ENCODE measurements around the gene AP4M1. TPM values are rescaled to one million over a fixed set of nuclear protein-coding genes. Genes with fewer than 3 reads are reported as not detected.

The AP4M1 gene
- total and polyA plus RNA-seq, 4 experiments from 2014 or later: 3.2 to 14.9 (median 8.2) TPM

- intact Hi-C loops (cut with micrococcal nuclease): no loop called here
- H3K27ac ChIP-seq (ENCODE audit: low read depth, low read length): no peak overlapping the region
- no peak overlapping the region for H3K4me3 ChIP-seq (ENCODE audit: low read length in 2 of 2)
- Mint-ChIP-seq H3K9me3 (peaks cover 0 to 1% (median 0%) of the 10 kb centered on the region in 8 donors), H3K27me3 (no peaks in the 10 kb centered on the region), H3K4me1 (peaks cover 0 to 4% (median under 1%) of the 10 kb centered on the region in 4 donors), H3K27ac (no peak overlapping the region), H3K4me3 (no peak overlapping the region), H3K36me3 (peaks cover 22 to 40% of the 10 kb centered on the region in 2 donors)
- peaks cover 18% of the 10 kb centered on the region for H3K36me3 ChIP-seq (ENCODE audit: insufficient read depth, low read length)
- H3K9me3 ChIP-seq (ENCODE audit: control insufficient read depth in 1 of 2, low read length in 2 of 2): no peaks in the 10 kb centered on the region
- no peak for DNase-seq
- H3K4me1 ChIP-seq (ENCODE audit: insufficient read depth, low read length): no peaks in the 10 kb centered on the region
- CTCF ChIA-PET (ENCODE audit: partially characterized antibody): interaction anchor here (0.7 to 1.5 kb wide), 3 partner anchors 84 to 135 kb away, joined by 3 read pairs; partner anchors contain the start of gene GJC3
- no peaks in the 10 kb centered on the region for H3K27me3 ChIP-seq (ENCODE audit: insufficient read depth, low read length)
- POLR2A ChIA-PET (ENCODE audit: partially characterized antibody): interaction anchor here (1.8 kb wide), 1 partner anchor 14 kb away, joined by 6 read pairs; the partner anchor contains the start of gene ZSCAN21
Measured at GRCh38 chr7:100064162-100064561, 37.3 kb upstream of the AP4M1 start.

DNA sequence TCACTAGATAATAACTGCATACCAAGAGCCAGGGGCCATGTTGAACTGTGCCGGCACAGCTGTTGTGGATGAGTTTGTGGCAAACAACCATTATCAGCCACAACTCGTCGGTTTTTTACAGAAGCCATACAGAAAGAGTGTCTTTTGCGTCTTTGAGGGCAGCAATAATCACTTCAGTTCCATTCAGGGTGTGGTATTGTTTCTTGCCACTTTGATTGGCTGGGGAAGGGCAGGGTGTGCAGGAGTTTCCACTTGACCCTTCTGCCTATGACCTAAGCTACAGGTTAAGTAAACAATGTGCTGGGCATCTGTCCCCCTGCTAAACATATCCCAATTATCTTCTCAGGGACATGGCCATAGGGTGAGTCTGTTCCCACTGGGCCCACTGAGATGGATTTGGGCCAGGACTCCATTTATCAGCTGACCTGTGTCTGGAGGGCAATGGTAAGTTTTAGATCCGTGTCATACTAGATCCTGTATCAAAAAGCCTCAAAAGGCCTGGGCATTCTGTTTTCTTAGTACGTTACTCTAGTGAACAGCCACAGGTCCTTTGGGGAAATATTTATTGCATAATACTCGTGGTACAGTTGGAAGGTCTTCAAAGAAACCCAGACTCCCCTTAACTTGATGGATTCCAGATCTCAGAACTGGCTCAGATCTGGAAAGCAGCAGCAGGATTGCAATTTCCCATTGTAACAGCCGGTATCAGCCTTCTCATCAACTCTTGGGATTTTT lies 35.8 kb upstream of the AP4M1 start:
- H3K27ac Mint-ChIP-seq: no peak overlapping the region
- H3K9me3 Mint-ChIP-seq: peaks cover 0 to 8% (median 5%) of the 10 kb centered on the region in 8 donors
- Histone ChIP-seq H3K36me3 (ENCODE audit: insufficient read depth, low read length) (peaks cover 17% of the 10 kb centered on the region), H3K4me3 (ENCODE audit: low read length in 2 of 2) (no peak overlapping the region), H3K9me3 (ENCODE audit: control insufficient read depth in 1 of 2, low read length in 2 of 2) (peaks cover 6 to 7% of the 10 kb centered on the region in 2 donors), H3K27ac (ENCODE audit: low read depth, low read length) (no peak overlapping the region), H3K4me1 (ENCODE audit: insufficient read depth, low read length) (no peaks in the 10 kb centered on the region), H3K27me3 (ENCODE audit: insufficient read depth, low read length) (no peaks in the 10 kb centered on the region)
- peaks cover 0 to 2% (median 0%) of the 10 kb centered on the region in 4 donors for H3K4me1 Mint-ChIP-seq
- H3K4me3 Mint-ChIP-seq: no peak overlapping the region
- DNase-seq: no peak
- no peaks in the 10 kb centered on the region for H3K27me3 Mint-ChIP-seq
- intact Hi-C loops (cut with micrococcal nuclease): no loop called here
- POLR2A ChIA-PET (ENCODE audit: partially characterized antibody): interaction anchor here (0.6 to 1.2 kb wide), 2 partner anchors 10 to 43 kb away, joined by 3 to 5 read pairs; no protein-coding TSS in a partner anchor
- CTCF ChIA-PET (ENCODE audit: partially characterized antibody): interaction anchor here (1.0 kb wide), 1 partner anchor 342 kb away, joined by 3 read pairs; no protein-coding TSS in a partner anchor
- H3K36me3 Mint-ChIP-seq: peaks cover 27 to 44% of the 10 kb centered on the region in 2 donors

- peaks cover 40 to 52% of the 10 kb centered on the region in 2 donors for H3K36me3 Mint-ChIP-seq
- no peaks in the 10 kb centered on the region for H3K27me3 ChIP-seq (ENCODE audit: insufficient read depth, low read length)
- H3K4me3 Mint-ChIP-seq: no peak overlapping the region
- no peaks in the 10 kb centered on the region for H3K4me1 ChIP-seq (ENCODE audit: insufficient read depth, low read length)
- peaks cover 0 to 2% (median 0%) of the 10 kb centered on the region in 4 donors for H3K4me1 Mint-ChIP-seq
- no peak overlapping the region for H3K27ac ChIP-seq (ENCODE audit: low read depth, low read length)
- no peaks in the 10 kb centered on the region for H3K27me3 Mint-ChIP-seq
- no peak for DNase-seq
- no peak overlapping the region for H3K4me3 ChIP-seq (ENCODE audit: low read length in 2 of 2)
- ChIA-PET POLR2A (ENCODE audit: partially characterized antibody) (interaction anchor here (0.6 to 1.5 kb wide), 3 partner anchors 21 to 99 kb away, joined by 3 to 5 read pairs (median 5); partner anchors contain the start of gene ZKSCAN1), CTCF (ENCODE audit: partially characterized antibody) (interaction anchor here (1.6 kb wide), 1 partner anchor 75 kb away, joined by 4 read pairs; no protein-coding TSS in a partner anchor)
- H3K27ac Mint-ChIP-seq: no peak overlapping the region
- intact Hi-C loops (cut with micrococcal nuclease): no loop called here
- peaks cover 10 to 19% of the 10 kb centered on the region in 2 donors for H3K9me3 ChIP-seq (ENCODE audit: control insufficient read depth in 1 of 2, low read length in 2 of 2)
- peaks cover 0 to 21% (median 18%) of the 10 kb centered on the region in 8 donors for H3K9me3 Mint-ChIP-seq
- peaks cover 22% of the 10 kb centered on the region for H3K36me3 ChIP-seq (ENCODE audit: insufficient read depth, low read length)
Measured at GRCh38 chr7:100066953-100067352, 34.5 kb upstream of the AP4M1 start.

DNA sequence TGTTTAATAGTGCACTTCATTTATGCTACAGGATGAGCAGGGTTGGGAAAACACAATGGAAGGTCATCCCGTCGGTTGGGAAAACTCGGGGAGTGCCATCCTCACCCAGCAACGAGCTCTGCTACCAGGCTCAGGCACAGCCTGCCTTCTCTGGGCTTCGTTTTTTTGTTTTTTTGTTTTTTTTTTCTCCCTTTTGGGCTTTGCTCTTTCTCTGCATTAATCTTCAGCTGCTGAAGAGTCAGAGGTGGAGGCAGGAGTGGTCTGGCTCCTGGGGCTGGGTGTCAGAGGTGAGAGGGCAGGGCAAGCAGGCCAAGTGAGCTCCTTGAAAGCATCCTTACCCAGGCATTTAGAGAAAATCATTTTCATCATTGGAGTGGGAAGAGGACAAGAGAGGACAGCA lies 31.5 kb upstream of the AP4M1 start:
- peaks cover 0 to 2% (median 0%) of the 10 kb centered on the region in 4 donors for H3K4me1 Mint-ChIP-seq
- H3K9me3 Mint-ChIP-seq: peaks cover 0 to 31% (median 28%) of the 10 kb centered on the region in 8 donors
- DNase-seq: no peak
- no peak overlapping the region for H3K27ac Mint-ChIP-seq
- Histone ChIP-seq H3K27ac (ENCODE audit: low read depth, low read length) (no peak overlapping the region), H3K4me3 (ENCODE audit: low read length in 2 of 2) (no peak overlapping the region), H3K27me3 (ENCODE audit: insufficient read depth, low read length) (no peaks in the 10 kb centered on the region), H3K9me3 (ENCODE audit: control insufficient read depth in 1 of 2, low read length in 2 of 2) (peaks cover 10 to 22% of the 10 kb centered on the region in 2 donors), H3K36me3 (ENCODE audit: insufficient read depth, low read length) (peaks cover 38% of the 10 kb centered on the region), H3K4me1 (ENCODE audit: insufficient read depth, low read length) (no peaks in the 10 kb centered on the region)
- no peaks in the 10 kb centered on the region for H3K27me3 Mint-ChIP-seq
- CTCF ChIA-PET (ENCODE audit: partially characterized antibody): interaction anchor here (0.7 to 1.4 kb wide), 4 partner anchors 80 to 156 kb away, joined by 3 read pairs; partner anchors contain the start of gene GJC3
- H3K4me3 Mint-ChIP-seq: no peak overlapping the region
- intact Hi-C loops (cut with micrococcal nuclease): no loop called here
- POLR2A ChIA-PET (ENCODE audit: partially characterized antibody): interaction anchor here (1.6 kb wide), 1 partner anchor 20 kb away, joined by 4 read pairs; the partner anchor contains the start of gene ZSCAN21
- peaks cover 58 to 62% of the 10 kb centered on the region in 2 donors for H3K36me3 Mint-ChIP-seq

DNA sequence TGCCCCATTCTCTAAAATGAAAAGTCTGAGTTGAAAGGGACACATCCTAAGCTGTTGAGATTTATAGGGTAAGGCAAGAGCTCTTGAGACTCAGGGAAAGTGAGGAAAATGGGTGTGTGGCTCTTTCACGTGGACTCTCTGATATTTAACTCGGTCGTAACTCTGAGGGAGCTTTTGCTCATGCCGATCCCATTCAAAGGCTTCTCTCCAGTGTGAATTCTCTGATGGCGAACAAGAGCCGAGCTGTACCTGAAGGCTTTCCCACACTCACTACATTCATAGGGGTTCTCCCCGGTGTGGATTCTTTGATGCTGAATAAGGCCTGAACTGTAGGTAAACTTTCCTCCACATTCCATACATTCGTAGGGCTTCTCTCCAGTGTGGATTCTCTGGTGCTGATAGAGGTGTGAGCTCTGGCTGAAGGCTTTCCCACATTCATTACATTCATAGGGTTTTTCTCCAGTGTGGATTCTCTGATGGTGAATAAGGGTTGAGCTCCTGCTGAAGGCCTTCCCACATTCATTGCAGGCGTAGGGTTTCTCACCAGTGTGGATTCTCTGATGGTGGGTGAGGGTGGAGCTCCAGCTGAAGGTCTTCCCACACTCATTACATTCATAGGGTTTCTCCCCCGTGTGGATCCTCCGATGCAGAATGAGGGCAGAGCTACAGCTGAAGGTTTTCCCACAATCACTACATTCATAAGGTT lies 30.3 kb upstream of the AP4M1 start:
- H3K4me3 ChIP-seq (ENCODE audit: low read length in 2 of 2): no peak overlapping the region
- peaks cover 50% of the 10 kb centered on the region for H3K36me3 ChIP-seq (ENCODE audit: insufficient read depth, low read length)
- ChIA-PET POLR2A (ENCODE audit: partially characterized antibody) (interaction anchor here (1.0 to 1.6 kb wide), 2 partner anchors 9 to 21 kb away, joined by 3 to 4 read pairs; partner anchors contain the start of gene ZSCAN21), CTCF (ENCODE audit: partially characterized antibody) (interaction anchor here (0.6 to 1.4 kb wide), 6 partner anchors 15 to 379 kb away, joined by 3 read pairs; partner anchors contain the start of gene GJC3)
- H3K4me1 ChIP-seq (ENCODE audit: insufficient read depth, low read length): no peaks in the 10 kb centered on the region
- H3K27ac Mint-ChIP-seq: no peak overlapping the region
- intact Hi-C loops (cut with micrococcal nuclease): no loop called here
- no peak overlapping the region for H3K4me3 Mint-ChIP-seq
- no peaks in the 10 kb centered on the region for H3K27me3 ChIP-seq (ENCODE audit: insufficient read depth, low read length)
- no peak for DNase-seq
- peaks cover 0 to 2% (median 0%) of the 10 kb centered on the region in 4 donors for H3K4me1 Mint-ChIP-seq
- H3K9me3 ChIP-seq (ENCODE audit: control insufficient read depth in 1 of 2, low read length in 2 of 2): peaks cover 10 to 22% of the 10 kb centered on the region in 2 donors
- no peaks in the 10 kb centered on the region for H3K27me3 Mint-ChIP-seq
- peaks cover 61 to 73% of the 10 kb centered on the region in 2 donors for H3K36me3 Mint-ChIP-seq
- no peak overlapping the region for H3K27ac ChIP-seq (ENCODE audit: low read depth, low read length)
- H3K9me3 Mint-ChIP-seq: peaks cover 0 to 31% (median 28%) of the 10 kb centered on the region in 8 donors

- peaks cover 4% of the 10 kb centered on the region in 4 donors for H3K4me1 Mint-ChIP-seq
- ChIA-PET CTCF (ENCODE audit: partially characterized antibody) (no interaction called here), POLR2A (ENCODE audit: partially characterized antibody) (interaction anchor here (0.8 kb wide), 1 partner anchor 28 kb away, joined by 3 read pairs; no protein-coding TSS in a partner anchor)
- H3K27ac ChIP-seq (ENCODE audit: low read depth, low read length): no peak overlapping the region
- no peaks in the 10 kb centered on the region for H3K4me1 ChIP-seq (ENCODE audit: insufficient read depth, low read length)
- H3K9me3 ChIP-seq (ENCODE audit: control insufficient read depth in 1 of 2, low read length in 2 of 2): peaks cover 10 to 22% of the 10 kb centered on the region in 2 donors
- H3K4me3 Mint-ChIP-seq: no peak overlapping the region
- H3K36me3 ChIP-seq (ENCODE audit: insufficient read depth, low read length): peaks cover 61% of the 10 kb centered on the region
- peaks cover 72 to 79% of the 10 kb centered on the region in 2 donors for H3K36me3 Mint-ChIP-seq
- H3K9me3 Mint-ChIP-seq: peaks cover 0 to 31% (median 28%) of the 10 kb centered on the region in 8 donors
- H3K27me3 ChIP-seq (ENCODE audit: insufficient read depth, low read length): no peaks in the 10 kb centered on the region
- intact Hi-C loops (cut with micrococcal nuclease): no loop called here
- DNase-seq: no peak
- H3K27ac Mint-ChIP-seq: no peak overlapping the region
- no peak overlapping the region for H3K4me3 ChIP-seq (ENCODE audit: low read length in 2 of 2)
- no peaks in the 10 kb centered on the region for H3K27me3 Mint-ChIP-seq
Measured at GRCh38 chr7:100072462-100072861, 29.0 kb upstream of the AP4M1 start.

All from CD4-positive, alpha-beta memory T cell (primary cell).